AG10803 (cell line): ENCODE data around the gene SLC6A15.
A peak's percentile ranks its signal among the peaks of the same experiment; 100 is the strongest.

ENCODE experiments used
- DNase-seq: peaks from one replicate; pipeline ENCODE4 v3.0.0; 2010; ENCODE audit warnings: low read depth
- H3K4me3 ChIP-seq: 2 replicates; pipeline ENCODE4 v1.5.1; 2011; ENCODE audit warnings: mild to moderate bottlenecking, low read length, control low read depth
- CTCF ChIP-seq: conservative IDR thresholded peaks from 2 replicates; pipeline ENCODE4 v1.5.1; 2011; ENCODE audit warnings: mild to moderate bottlenecking, low read length, control low read depth, inconsistent platforms

SLC6A15 gene

GRCh38 chr12:84912198-84913128, at the start of gene SLC6A15:
SLC6A15 (minus strand) TSS chr12:84912799; CDS start chr12:84892120, 20,679 bp downstream.
- TF ChIP-seq CTCF: peak; percentile 36
- peak within 1 kb of the TSS; percentile 68 for H3K4me3 ChIP-seq
- DNase-seq: peak; percentile 75

GRCh38 chr12:84960918-84961317, 48.3 kb upstream of the SLC6A15 start:
- no peak for DNase-seq
- TF ChIP-seq CTCF: no peak
- no peak overlapping the region for H3K4me3 ChIP-seq

- no peak for TF ChIP-seq CTCF
- H3K4me3 ChIP-seq: no peak overlapping the region
- DNase-seq: no peak
Measured at GRCh38 chr12:84955298-84955697, 42.7 kb upstream of the SLC6A15 start.

- H3K4me3 ChIP-seq: no peak overlapping the region
- DNase-seq: no peak
- no peak for TF ChIP-seq CTCF
Measured at GRCh38 chr12:84954415-84954814, 41.8 kb upstream of the SLC6A15 start.

GRCh38 chr12:84950971-84951546, 38.5 kb upstream of the SLC6A15 start:
- no peak for TF ChIP-seq CTCF
- DNase-seq: no peak
- H3K4me3 ChIP-seq: no peak overlapping the region

GRCh38 chr12:84946753-84947152, 34.2 kb upstream of the SLC6A15 start:
- H3K4me3 ChIP-seq: no peak overlapping the region
- no peak for DNase-seq
- TF ChIP-seq CTCF: no peak

GRCh38 chr12:84937415-84937814, 24.8 kb upstream of the SLC6A15 start:
- no peak for TF ChIP-seq CTCF
- no peak overlapping the region for H3K4me3 ChIP-seq
- DNase-seq: no peak
